ENCODE measurements around the gene MAP1S. TPM values are rescaled to one million over a fixed set of nuclear protein-coding genes. Genes with fewer than 3 reads are reported as not detected.

Gene MAP1S
- total RNA-seq, 2 experiments from 2014 or later = 59.1 to 69.5 TPM

DNA sequence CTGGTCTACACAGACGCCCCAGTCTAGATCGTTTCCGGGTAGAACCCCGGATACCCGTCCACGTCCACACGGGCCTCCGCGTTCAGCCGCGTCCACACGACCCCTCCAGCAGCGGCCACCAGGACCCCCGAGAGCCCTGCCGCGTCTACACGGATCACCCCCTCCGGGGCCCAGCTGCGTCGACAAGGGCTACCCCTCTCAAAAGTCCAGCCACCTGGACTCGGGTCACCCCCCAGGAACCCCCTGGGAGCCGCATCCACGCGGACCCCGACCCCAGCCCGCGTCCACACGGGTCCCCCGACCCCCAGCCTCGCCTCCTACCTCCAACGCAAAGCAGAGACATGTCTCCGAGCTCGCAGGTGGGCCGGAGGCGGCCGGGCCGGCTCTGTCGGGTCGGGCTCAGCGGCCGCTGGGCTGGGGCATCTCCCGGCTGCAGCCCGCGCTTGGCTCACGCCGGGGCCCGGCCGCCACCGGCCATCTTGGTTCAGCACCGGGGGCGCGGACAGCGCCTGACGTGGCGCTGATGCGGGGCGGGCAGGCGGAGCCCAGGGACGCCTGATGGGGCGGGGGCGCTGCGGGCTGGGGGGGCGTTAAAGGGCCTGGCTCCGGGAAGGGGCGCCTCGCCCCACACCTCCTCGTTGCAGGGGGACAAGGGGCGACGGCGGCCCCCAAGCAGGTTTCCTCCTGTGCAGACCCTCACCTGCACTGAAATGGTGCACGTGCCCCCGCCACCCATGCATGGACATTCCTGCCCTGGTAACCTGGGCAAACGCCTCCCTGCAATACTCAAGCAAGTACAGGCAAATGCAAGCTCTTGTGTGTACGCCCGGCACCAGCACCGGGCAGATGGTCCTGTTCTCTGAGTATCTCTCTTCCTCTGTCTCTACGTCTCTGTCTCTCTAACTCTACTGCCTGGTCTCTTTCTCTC lies 31.2 kb upstream of the MAP1S start, which contains the start of gene UNC13A:
Gene UNC13A (minus strand): TSS at position 498 of the 928 bp plus-strand sequence. CDS start 155 bp downstream, at position 343.
- CTCF ChIA-PET = interaction anchor here (0.6 kb wide), 1 partner anchor 137 kb away, joined by 3 read pairs; no protein-coding TSS in a partner anchor
- POLR2A ChIA-PET = no interaction called here

- POLR2A ChIA-PET = no interaction called here
- CTCF ChIA-PET = interaction anchor here (0.6 kb wide), 1 partner anchor 137 kb away, joined by 3 read pairs; no protein-coding TSS in a partner anchor
These were observed 30.3 kb upstream of the MAP1S start for GRCh38 chr19:17688853-17689595.

DNA sequence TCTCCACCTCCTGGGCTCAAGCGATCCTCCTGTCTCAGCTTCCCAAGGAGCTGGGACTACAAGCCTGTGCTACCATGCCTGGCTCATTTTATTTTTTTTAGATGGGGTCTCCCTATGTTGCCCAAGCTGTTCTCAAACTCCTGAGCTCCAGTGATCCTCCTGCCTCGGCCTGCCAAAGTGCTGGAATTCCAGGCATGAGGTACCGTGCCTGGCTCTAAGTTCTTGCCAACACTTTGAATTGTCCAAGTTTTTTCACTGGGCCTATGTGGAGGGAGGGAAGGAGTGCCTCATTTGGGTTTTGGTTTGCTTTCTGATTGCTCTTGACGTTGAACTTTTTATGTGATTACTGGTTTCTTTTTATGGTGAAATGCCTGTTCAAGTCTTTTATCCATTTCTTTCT lies 26.7 kb upstream of the MAP1S start:
- CTCF ChIA-PET = interaction anchor here (0.6 kb wide), 1 partner anchor 74 kb away, joined by 3 read pairs; no protein-coding TSS in a partner anchor

GRCh38 chr19:17695198-17695597 lies 24.1 kb upstream of the MAP1S start:
- ChIA-PET POLR2A (no interaction called here), CTCF (no interaction called here)

More for the DNA sequence above, 26.7 kb upstream of the MAP1S start:
- POLR2A ChIA-PET = no interaction called here

- POLR2A ChIA-PET = no interaction called here
- CTCF ChIA-PET = interaction anchor here (0.7 to 3.2 kb wide), 13 partner anchors 16 to 229 kb away, joined by 3 to 19 read pairs (median 4); partner anchors contain the start of genes CCDC124, MAP1S and RPL18A
These were observed 15.3 kb upstream of the MAP1S start for GRCh38 chr19:17703824-17704463.

DNA sequence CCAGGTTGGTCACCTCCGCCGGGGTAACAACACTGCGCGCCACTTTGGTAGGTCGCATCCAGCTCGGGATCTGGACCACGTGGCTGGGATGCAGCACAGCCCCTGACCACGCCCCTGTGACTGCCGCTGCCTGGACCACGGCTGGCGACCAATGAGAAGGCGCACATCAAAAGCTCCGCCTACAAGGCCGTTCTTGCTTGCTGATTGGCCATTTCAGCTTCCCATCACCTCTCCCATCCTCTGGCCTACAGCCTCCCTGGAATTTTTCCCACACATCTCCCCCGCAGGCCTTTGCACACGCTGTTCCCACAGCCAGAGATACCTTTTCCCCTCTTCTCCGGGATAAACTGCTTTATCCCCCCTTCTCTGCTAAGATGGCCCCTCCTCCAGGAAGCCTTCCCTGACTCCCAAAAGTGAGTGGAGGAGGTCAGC lies 12.5 kb upstream of the MAP1S start:
- ChIA-PET CTCF (no interaction called here), POLR2A (no interaction called here)

GRCh38 chr19:17711851-17712250 lies 7.4 kb upstream of the MAP1S start:
- ChIA-PET POLR2A (no interaction called here), CTCF (no interaction called here)

GRCh38 chr19:17716309-17716929 lies 2.9 kb upstream of the MAP1S start:
- ChIA-PET CTCF (interaction anchor here (0.7 to 1.6 kb wide), 3 partner anchors 20 to 94 kb away, joined by 3 to 5 read pairs (median 5); no protein-coding TSS in a partner anchor), POLR2A (no interaction called here)

- ChIA-PET CTCF (interaction anchor here (0.8 to 1.0 kb wide), 3 partner anchors 34 to 141 kb away, joined by 3 to 4 read pairs (median 3); partner anchors contain the start of gene RPL18A), POLR2A (interaction anchor here (1.0 to 1.1 kb wide), 2 partner anchors 25 to 48 kb away, joined by 3 to 4 read pairs; no protein-coding TSS in a partner anchor)
These were observed 732 bp upstream of the MAP1S start for GRCh38 chr19:17718550-17718946.

GRCh38 chr19:17719730-17720400 lies 585 bp downstream of the MAP1S start:
- CTCF ChIA-PET = interaction anchor here (0.6 to 1.9 kb wide), 6 partner anchors 16 to 139 kb away, joined by 3 to 9 read pairs (median 4); partner anchors contain the start of gene RPL18A
- POLR2A ChIA-PET = interaction anchor here (0.6 to 2.1 kb wide), 8 partner anchors 10 to 196 kb away, joined by 3 to 7 read pairs (median 4); partner anchors contain the start of genes FCHO1 and RPL18A

GRCh38 chr19:17720440-17720839 lies 1.2 kb downstream of the MAP1S start:
- ChIA-PET POLR2A (interaction anchor here (0.6 to 2.1 kb wide), 4 partner anchors 10 to 197 kb away, joined by 3 to 7 read pairs (median 4); partner anchors contain the start of gene FCHO1), CTCF (interaction anchor here (0.7 to 1.9 kb wide), 5 partner anchors 16 to 139 kb away, joined by 3 to 9 read pairs (median 4); partner anchors contain the start of gene RPL18A)

DNA sequence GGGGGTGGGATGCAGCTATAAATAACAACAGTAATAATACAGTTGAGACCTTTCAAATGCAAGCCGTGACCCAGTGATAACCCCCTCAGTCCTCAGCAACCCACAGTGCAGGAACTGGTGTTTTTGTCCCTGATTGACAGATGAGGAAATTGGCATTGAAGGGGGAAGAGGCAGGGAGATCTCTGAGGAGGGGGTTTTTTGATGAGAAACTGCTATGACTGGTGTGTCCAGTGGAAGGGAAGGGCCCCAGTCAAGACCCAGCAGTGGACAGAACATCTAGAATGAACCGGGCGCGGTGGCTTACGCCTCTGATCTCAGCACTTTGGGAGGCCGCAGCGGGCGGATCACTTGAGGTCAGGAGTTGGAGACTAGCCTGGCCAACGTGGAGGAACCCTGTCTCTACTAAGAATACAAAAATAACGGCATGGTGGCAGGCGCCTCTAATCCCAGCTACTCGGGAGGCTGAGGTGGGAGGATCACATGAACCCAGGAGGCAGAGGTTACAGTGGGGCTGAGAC lies 1.9 kb downstream of the MAP1S start:
- ChIA-PET POLR2A (interaction anchor here (2.1 kb wide), 1 partner anchor 30 kb away, joined by 7 read pairs; the partner anchor contains the start of gene FCHO1), CTCF (interaction anchor here (0.7 to 1.9 kb wide), 5 partner anchors 17 to 211 kb away, joined by 3 to 9 read pairs (median 4); partner anchors contain the start of genes CCDC124 and RPL18A)

DNA sequence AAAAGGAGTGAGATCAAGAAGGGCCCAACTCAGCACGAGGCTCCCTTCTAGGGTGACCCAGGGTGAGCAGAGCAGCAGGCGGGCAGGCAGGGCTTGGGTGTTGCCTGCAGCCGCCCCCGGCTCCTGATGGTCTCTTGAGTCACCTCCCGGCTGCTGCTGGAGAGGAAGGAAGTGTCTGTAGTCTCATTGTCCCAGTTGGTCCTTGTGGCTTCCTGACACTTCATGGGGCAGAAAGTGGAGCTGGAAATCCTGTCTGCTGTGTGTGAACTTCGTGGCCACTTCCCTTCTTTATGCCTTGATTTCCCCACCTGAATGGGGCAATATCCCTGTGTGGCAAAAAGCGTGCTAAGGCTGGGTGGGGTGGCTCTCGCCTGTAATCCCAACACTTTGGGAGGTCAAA lies 2.5 kb downstream of the MAP1S start:
- ChIA-PET POLR2A (interaction anchor here (2.1 kb wide), 1 partner anchor 29 kb away, joined by 7 read pairs; the partner anchor contains the start of gene FCHO1), CTCF (interaction anchor here (1.3 to 1.5 kb wide), 2 partner anchors 17 to 211 kb away, joined by 3 to 5 read pairs; partner anchors contain the start of gene CCDC124)

DNA sequence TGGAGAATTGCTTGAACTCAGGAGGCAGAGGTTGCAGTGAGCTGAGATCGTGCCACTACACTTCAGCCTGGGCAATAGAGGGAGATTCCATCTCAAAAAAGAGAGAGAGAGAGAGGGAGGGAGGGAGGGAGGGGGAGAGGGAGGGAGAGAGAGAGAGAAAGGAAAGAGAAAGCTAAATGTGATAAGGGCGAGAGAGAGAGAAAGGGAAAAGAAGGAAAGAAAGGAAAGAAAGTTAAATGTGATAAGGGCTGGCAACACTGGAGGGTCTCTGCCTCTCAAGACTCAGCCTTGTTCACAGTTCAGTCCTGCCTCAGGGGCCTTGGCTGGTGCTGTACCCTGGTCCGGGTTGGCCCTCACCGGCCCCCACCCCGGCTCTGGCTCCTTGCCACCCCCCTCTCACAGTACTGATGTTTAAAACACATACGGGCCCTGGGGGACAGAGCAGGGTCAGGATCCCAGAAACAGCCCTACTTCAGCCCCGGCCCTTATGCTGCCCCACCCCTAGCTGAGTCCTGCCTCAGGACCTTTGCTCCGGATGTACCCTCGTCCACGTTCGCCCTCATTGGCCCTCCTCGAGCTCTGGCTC lies 3.5 kb downstream of the MAP1S start:
- CTCF ChIA-PET = interaction anchor here (0.6 to 1.5 kb wide), 3 partner anchors 18 to 210 kb away, joined by 3 to 5 read pairs (median 3); partner anchors contain the start of gene CCDC124
- POLR2A ChIA-PET = no interaction called here

DNA sequence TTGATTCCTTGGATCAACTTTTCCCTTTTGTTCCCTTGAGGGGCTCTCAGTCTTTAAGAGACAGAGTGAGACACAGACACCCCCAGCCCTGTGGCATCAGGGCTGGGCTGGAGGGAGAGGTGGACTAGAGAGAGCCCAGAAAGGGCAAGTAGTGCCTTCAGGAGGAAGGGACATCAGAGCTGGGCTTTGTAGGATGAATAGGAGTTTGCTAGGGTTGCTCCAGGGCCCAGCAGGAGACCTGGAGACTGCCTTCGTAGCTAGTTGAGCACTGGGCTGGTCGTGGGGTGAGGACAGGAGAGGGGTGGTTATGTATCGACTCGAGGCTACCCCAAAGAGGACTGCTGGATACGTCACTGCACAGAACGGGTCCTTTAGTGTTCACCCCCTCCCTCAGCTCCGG lies 5.4 kb downstream of the MAP1S start:
- POLR2A ChIA-PET = interaction anchor here (0.6 kb wide), 1 partner anchor 123 kb away, joined by 3 read pairs; the partner anchor contains the start of gene JAK3
- CTCF ChIA-PET = interaction anchor here (1.5 kb wide), 2 partner anchors 20 to 60 kb away, joined by 3 to 5 read pairs; no protein-coding TSS in a partner anchor

GRCh38 chr19:17725422-17726078 lies 6.3 kb downstream of the MAP1S start:
- ChIA-PET POLR2A (no interaction called here), CTCF (interaction anchor here (1.4 to 1.5 kb wide), 2 partner anchors 50 to 59 kb away, joined by 5 to 6 read pairs; no protein-coding TSS in a partner anchor)
